Prostate gland (tissue), 2 donors: ENCODE results near the gene SPPL3. TPM values are rescaled to one million over a fixed set of nuclear protein-coding genes. Genes with fewer than 3 reads are reported as not detected.

Experiments used
- DNase-seq: peaks from one replicate; pipeline ENCODE4 v3.0.0-alpha.2; 2019; ENCODE audit warnings: low spot score
- H3K27ac ChIP-seq, 2 donors: fragments of 200-600 bp; sonication (generic); 2 replicates each; pipeline ENCODE4 v1.5.1; 2017 to 2019
- H3K27me3 ChIP-seq: fragments of 200-600 bp; sonication (generic); replicated peaks from 2 replicates; pipeline ENCODE4 v1.5.1; 2019; ENCODE audit not compliant: insufficient read depth
- H3K36me3 ChIP-seq, 2 donors: fragments of 200-600 bp; sonication (generic); 1 replicate in 1 of 2; 2 replicates in 1 of 2; pipeline versions ENCODE4 v1.5.1 to v1.8.1; 2017 to 2019
- H3K4me1 ChIP-seq: fragments of 200-600 bp; sonication (generic); replicated peaks from 2 replicates; pipeline ENCODE4 v1.5.1; 2019
- H3K4me3 ChIP-seq, 2 donors: fragments of 200-600 bp; sonication (generic); 2 replicates each; pipeline ENCODE4 v1.5.1; 2017 to 2019
- H3K9me3 ChIP-seq: fragments of 200-600 bp; sonication (generic); 2 replicates; pipeline ENCODE4 v1.5.1; 2017
- CTCF ChIP-seq, 4 experiments: fragments of 200-600 bp in 2 of 4; fragments of 450-650 bp in 2 of 4; sonication (generic) in 2 of 4; IDR thresholded peaks; 1 replicate in 3 of 4; 2 replicates in 1 of 4; pipeline ENCODE4 v1.5.1; 2016 to 2019; ENCODE audit warnings: antibody characterized with exemption in 4 of 4, mild to moderate bottlenecking in 2 of 4, moderate library complexity in 2 of 4
- POLR2A ChIP-seq: fragments of 450-650 bp; IDR thresholded peaks from one replicate; pipeline ENCODE4 v1.6.1; 2016; ENCODE audit warnings: antibody characterized with exemption, mild to moderate bottlenecking
- POLR2AphosphoS5 ChIP-seq: sonication (generic); formaldehyde crosslinking; IDR thresholded peaks from one replicate; pipeline ENCODE4 v1.6.1; 2017; ENCODE audit warnings: antibody characterized with exemption
- WGBS: methylation state at CpG from one replicate; pipeline ENCODE4 v1.1.5; 2018; 5-methylcytosine and 5-hydroxymethylcytosine counted together
- intact Hi-C: fragments of 100-400 bp; cut with DNase I; formaldehyde crosslinking; loops from one replicate; pipeline ENCODE4 v1.14.2; 2022
- total RNA-seq, 2 donors: library from RNA; depleted of rRNA; stranded (reverse); fragments of >200 nt; gene quantifications; one replicate each; pipeline ENCODE4 v1.1.0, GENCODE V29; 2016

Gene SPPL3
- total RNA-seq, 2 donors from 2014 or later: 36.0 to 37.1 TPM

- no peaks in the 10 kb centered on the region for H3K36me3 ChIP-seq
- no peak overlapping the region for H3K4me3 ChIP-seq
- H3K27me3 ChIP-seq: no peaks in the 10 kb centered on the region
- H3K9me3 ChIP-seq: no peaks in the 10 kb centered on the region
- TF ChIP-seq POLR2A: no peak
- no peak for TF ChIP-seq POLR2AphosphoS5
- TF ChIP-seq CTCF (IDR thresholded peaks at IDR 0.05): no peak
- intact Hi-C loops: no loop called here
- DNase-seq: no peak
- no peaks in the 10 kb centered on the region for H3K4me1 ChIP-seq
- WGBS: 95% methylated on average over 3 of the region's 3 CpGs
- H3K27ac ChIP-seq: no peak overlapping the region
Observed at GRCh38 chr12:120861074-120861795, 42.9 kb downstream of the SPPL3 start.

- Histone ChIP-seq H3K4me3 (no peak overlapping the region), H3K27me3 (no peaks in the 10 kb centered on the region), H3K27ac (no peak overlapping the region), H3K4me1 (no peaks in the 10 kb centered on the region), H3K9me3 (no peaks in the 10 kb centered on the region), H3K36me3 (no peaks in the 10 kb centered on the region)
- TF ChIP-seq POLR2A: no peak
- TF ChIP-seq CTCF (IDR thresholded peaks at IDR 0.05): no peak
- TF ChIP-seq POLR2AphosphoS5: no peak
- intact Hi-C loops: no loop called here
- WGBS: 94% methylated on average over 13 of the region's 13 CpGs
- no peak for DNase-seq
Observed at GRCh38 chr12:120858306-120859088, 45.7 kb downstream of the SPPL3 start.

GRCh38 chr12:120856980-120857379 is 47.2 kb downstream of the SPPL3 start:
- Histone ChIP-seq H3K4me1 (no peaks in the 10 kb centered on the region), H3K9me3 (no peaks in the 10 kb centered on the region), H3K27ac (no peak overlapping the region), H3K4me3 (no peak overlapping the region), H3K27me3 (no peaks in the 10 kb centered on the region), H3K36me3 (no peaks in the 10 kb centered on the region)
- intact Hi-C loops: no loop called here
- DNase-seq: no peak
- WGBS: 59% methylated on average over 2 of the region's 2 CpGs
- TF ChIP-seq POLR2A (no peak), CTCF (IDR thresholded peaks at IDR 0.05) (peak in 2 of 4 experiments; percentile 7 to 9), POLR2AphosphoS5 (no peak)

GRCh38 chr12:120855823-120856588 is 48.2 kb downstream of the SPPL3 start:
- Histone ChIP-seq H3K27ac (no peak overlapping the region), H3K9me3 (no peaks in the 10 kb centered on the region), H3K36me3 (no peaks in the 10 kb centered on the region), H3K4me1 (no peaks in the 10 kb centered on the region), H3K27me3 (no peaks in the 10 kb centered on the region), H3K4me3 (no peak overlapping the region)
- 70% methylated on average over 6 of the region's 6 CpGs for WGBS
- no peak for TF ChIP-seq CTCF (IDR thresholded peaks at IDR 0.05)
- no peak for TF ChIP-seq POLR2AphosphoS5
- TF ChIP-seq POLR2A: no peak
- intact Hi-C loops: no loop called here
- DNase-seq: no peak
